H1 (cell line): ENCODE data around the gene TNFRSF13B. TPM values are rescaled to one million over a fixed set of nuclear protein-coding genes. Genes with fewer than 3 reads are reported as not detected.

Source experiments
- CTCF ChIA-PET: fragments of 300-600 bp; sonication (Branson Sonifier 250); formaldehyde crosslinking; loops from one replicate; lab custom pipeline; 2021; ENCODE audit not compliant: partially characterized antibody; lab: Charles Lee
- POLR2A ChIA-PET: fragments of 300-600 bp; sonication (Branson Sonifier 250); formaldehyde crosslinking; loops from one replicate; lab custom pipeline; 2021; ENCODE audit warnings: inconsistent platforms; ENCODE audit not compliant: partially characterized antibody; lab: Charles Lee
- DNase-seq, 2 experiments: peaks; one replicate each; pipeline versions ENCODE4 v3.0.0 to v3.0.0-alpha.2; 2010 to 2022; ENCODE audit warnings: low spot score in 2 of 2, low read depth in 1 of 2, mixed read lengths in 1 of 2
- FAIRE-seq: peaks from 2 replicates; lab custom pipeline; 2011; peaks lifted over from hg19 to GRCh38; lab: Jason Lieb, UNC
- H2AFZ ChIP-seq: 2 replicates; pipeline ENCODE4 v1.8.1; 2012; ENCODE audit warnings: low read length, inconsistent platforms
- H2AK5ac ChIP-seq: 2 replicates; pipeline ENCODE4 v1.6.1; 2013; ENCODE audit warnings: low read depth, low read length
- H2BK120ac ChIP-seq: replicated peaks from 2 replicates; pipeline ENCODE3; 2013; ENCODE audit warnings: low read depth, low read length, inconsistent platforms
- H2BK12ac ChIP-seq: 2 replicates; pipeline ENCODE4 v1.6.1; 2013; ENCODE audit warnings: low read depth, low read length
- H2BK15ac ChIP-seq: 2 replicates; pipeline ENCODE4 v1.6.1; 2013; ENCODE audit warnings: low read length
- H2BK20ac ChIP-seq: 2 replicates; pipeline ENCODE4 v1.6.1; 2013; ENCODE audit warnings: low read length
- H2BK5ac ChIP-seq: 2 replicates; pipeline ENCODE4 v1.6.1; 2013; ENCODE audit warnings: low read depth, low read length
- H3K14ac ChIP-seq: 2 replicates; pipeline ENCODE4 v1.6.1; 2013; ENCODE audit warnings: inconsistent platforms; ENCODE audit not compliant: insufficient read length
- H3K18ac ChIP-seq: 2 replicates; pipeline ENCODE4 v1.6.1; 2013; ENCODE audit warnings: low read length; ENCODE audit errors: extremely low read depth
- H3K23ac ChIP-seq: 2 replicates; pipeline ENCODE4 v1.6.1; 2013; ENCODE audit warnings: inconsistent platforms; ENCODE audit not compliant: insufficient read length
- H3K23me2 ChIP-seq: 2 replicates; pipeline ENCODE4 v1.6.1; 2013; ENCODE audit warnings: low read depth, low read length
- H3K27ac ChIP-seq: 2 replicates; pipeline ENCODE4 v1.6.1; 2011; ENCODE audit warnings: low read depth, low read length, inconsistent platforms
- H3K27me3 ChIP-seq, 4 experiments: replicated peaks in 1 of 4; 1 replicate in 1 of 4; 2 replicates in 3 of 4; pipeline versions ENCODE4 v1.6.1 to v1.8.1; 2011 to 2013; ENCODE audit warnings: low read length in 3 of 4, mild to moderate bottlenecking in 3 of 4, inconsistent platforms in 2 of 4, mixed read lengths in 2 of 4, moderate library complexity in 1 of 4; ENCODE audit not compliant: control insufficient read depth in 3 of 4, insufficient read depth in 3 of 4; ENCODE audit errors: extremely low read depth in 1 of 4
- H3K36me3 ChIP-seq, 4 experiments: 2 replicates each; pipeline versions ENCODE4 v1.6.1 to v1.8.1; 2011 to 2013; ENCODE audit warnings: mild to moderate bottlenecking in 4 of 4, low read length in 3 of 4, moderate library complexity in 2 of 4, control low read depth in 1 of 4, inconsistent platforms in 1 of 4; ENCODE audit not compliant: insufficient read depth in 4 of 4, control insufficient read depth in 2 of 4
- H3K4ac ChIP-seq: replicated peaks from 2 replicates; pipeline ENCODE3; 2013; ENCODE audit warnings: low read length, low read depth, mixed read lengths, inconsistent platforms; ENCODE audit not compliant: insufficient read length
- H3K4me1 ChIP-seq, 4 experiments: replicated peaks in 1 of 4; 1 replicate in 1 of 4; 2 replicates in 3 of 4; pipeline versions ENCODE4 v1.6.1 to v1.8.1; 2011 to 2013; ENCODE audit warnings: low read length in 3 of 4, inconsistent platforms in 2 of 4, mixed read lengths in 1 of 4; ENCODE audit not compliant: insufficient read depth in 4 of 4, control insufficient read depth in 3 of 4
- H3K4me2 ChIP-seq, 2 experiments: 2 replicates each; pipeline versions ENCODE4 v1.6.1 to v1.8.1; 2011 to 2013; ENCODE audit warnings: low read depth in 2 of 2, low read length in 2 of 2, control low read depth in 1 of 2, inconsistent platforms in 1 of 2, mild to moderate bottlenecking in 1 of 2; ENCODE audit not compliant: insufficient read depth in 1 of 2
- H3K4me3 ChIP-seq, 4 experiments: fragments of 200-600, 300-600 bp in 1 of 4; sonication (generic), shearing (Covaris generic), sonication (Bioruptor Twin) in 1 of 4; 2 replicates each; pipeline versions ENCODE4 v1.5.1 to v1.8.1; 2011 to 2016; ENCODE audit warnings: low read length in 4 of 4, low read depth in 3 of 4, control low read depth in 2 of 4, inconsistent platforms in 2 of 4, mild to moderate bottlenecking in 2 of 4, mixed read lengths in 1 of 4, moderate library complexity in 1 of 4; ENCODE audit not compliant: insufficient read depth in 2 of 4; ENCODE audit errors: extremely low read depth in 1 of 4
- H3K56ac ChIP-seq: replicated peaks from 2 replicates; pipeline ENCODE3; 2013; ENCODE audit warnings: low read depth, mild to moderate bottlenecking, mixed read lengths, low read length, inconsistent platforms; ENCODE audit not compliant: insufficient read length
- H3K79me1 ChIP-seq: 2 replicates; pipeline ENCODE4 v1.6.1; 2013; ENCODE audit warnings: low read depth, low read length, control low read depth
- H3K79me2 ChIP-seq, 2 experiments: 2 replicates each; pipeline versions ENCODE4 v1.6.1 to v1.8.1; 2012 to 2013; ENCODE audit warnings: low read length in 2 of 2, mild to moderate bottlenecking in 2 of 2, inconsistent platforms in 1 of 2; ENCODE audit not compliant: insufficient read depth in 2 of 2, control insufficient read depth in 1 of 2
- H3K9ac ChIP-seq, 4 experiments: replicated peaks in 1 of 4; 1 replicate in 1 of 4; 2 replicates in 3 of 4; pipeline versions ENCODE4 v1.6.1 to v1.8.1; 2011 to 2013; ENCODE audit warnings: low read depth in 3 of 4, low read length in 3 of 4, control low read depth in 2 of 4, mild to moderate bottlenecking in 2 of 4, moderate library complexity in 2 of 4, inconsistent platforms in 1 of 4; ENCODE audit errors: extremely low read depth in 1 of 4
- H3K9me3 ChIP-seq, 2 experiments: 2 replicates each; pipeline versions ENCODE4 v1.6.1 to v1.8.1; 2012 to 2013; ENCODE audit warnings: mild to moderate bottlenecking in 2 of 2, moderate library complexity in 2 of 2, control low read depth in 1 of 2, inconsistent platforms in 1 of 2, low read depth in 1 of 2, low read length in 1 of 2, mixed read lengths in 1 of 2; ENCODE audit not compliant: insufficient read depth in 2 of 2
- H4K20me1 ChIP-seq, 2 experiments: replicated peaks in 1 of 2; 2 replicates each; pipeline versions ENCODE3 to v1.8.1; 2011 to 2013; ENCODE audit warnings: inconsistent platforms in 2 of 2, low read length in 2 of 2, mild to moderate bottlenecking in 1 of 2; ENCODE audit not compliant: insufficient read depth in 2 of 2, control insufficient read depth in 1 of 2
- H4K5ac ChIP-seq: 2 replicates; pipeline ENCODE4 v1.6.1; 2013; ENCODE audit warnings: low read length, low read depth, mixed read lengths, inconsistent platforms; ENCODE audit not compliant: insufficient read length
- H4K8ac ChIP-seq: 2 replicates; pipeline ENCODE4 v1.8.0; 2013; ENCODE audit warnings: mild to moderate bottlenecking, moderate library complexity, low read length, inconsistent platforms; ENCODE audit not compliant: insufficient read depth; ENCODE audit errors: extremely low read depth
- H4K91ac ChIP-seq: replicated peaks from 2 replicates; pipeline ENCODE3; 2013; ENCODE audit warnings: low read length, mixed read lengths, inconsistent platforms; ENCODE audit not compliant: insufficient read length
- EP300 ChIP-seq, 2 experiments: IDR thresholded peaks; 1 replicate in 1 of 2; 2 replicates in 1 of 2; pipeline ENCODE4 v1.6.1; 2011 to 2012; ENCODE audit warnings: low read depth in 2 of 2, low read length in 2 of 2, mild to moderate bottlenecking in 2 of 2, borderline replicate concordance in 1 of 2, inconsistent platforms in 1 of 2, moderate library complexity in 1 of 2
- FOSL1 ChIP-seq: IDR thresholded peaks from 2 replicates; pipeline ENCODE4 v1.6.1; 2011; ENCODE audit warnings: mild to moderate bottlenecking, low read depth, low read length, moderate library complexity; ENCODE audit not compliant: insufficient read depth
- TAF1 ChIP-seq: IDR thresholded peaks from 2 replicates; pipeline ENCODE4 v1.6.1; 2011; ENCODE audit warnings: mild to moderate bottlenecking, low read depth, low read length
- WGBS, 2 experiments: shearing (Covaris generic) in 1 of 2; methylation state at CpG; one replicate each; pipeline versions ENCODE4 v1.1.6 to v1.1.7; 2013 to 2015; ENCODE audit warnings: low lambda C conversion rate in 2 of 2, mixed read lengths in 2 of 2, inconsistent platforms in 1 of 2, low coverage in 1 of 2, missing lambda C conversion rate in 1 of 2; ENCODE audit not compliant: insufficient replicate concordance in 2 of 2, insufficient coverage in 1 of 2, insufficient read length in 1 of 2; ENCODE audit errors: extremely low coverage in 1 of 2, missing lambda C conversion rate in 1 of 2; 5-methylcytosine and 5-hydroxymethylcytosine counted together
- polyA plus RNA-seq, 7 experiments: library from polyadenylated mRNA; depleted of rRNA in 3 of 7; stranded (reverse) in 5 of 7; unstranded in 2 of 7; fragments of >200 nt in 5 of 7; fragments of 200-250 nt in 2 of 7; gene quantifications; 1 replicate in 5 of 7; 2 replicates in 1 of 7; 4 replicates in 1 of 7; pipeline versions ENCODE4 v1.2.1 to v1.2.3, GENCODE V29; 2011 to 2013; ENCODE audit warnings: missing spikeins in 2 of 7, mixed read lengths in 2 of 7
- total RNA-seq: library from RNA; stranded (reverse); fragmentation: NEBNext Ultra II Directional; extraction: Animal tissue kit (Norgen Biotek cat#: 25700); gene quantifications from 2 replicates; pipeline ENCODE4 v1.2.1, GENCODE V29; 2021

Gene TNFRSF13B
- total and polyA plus RNA-seq, 2 of the 8 experiments (the other 6 are each of a cell fraction or from before 2014, with no cell fraction given) = not detected

DNA sequence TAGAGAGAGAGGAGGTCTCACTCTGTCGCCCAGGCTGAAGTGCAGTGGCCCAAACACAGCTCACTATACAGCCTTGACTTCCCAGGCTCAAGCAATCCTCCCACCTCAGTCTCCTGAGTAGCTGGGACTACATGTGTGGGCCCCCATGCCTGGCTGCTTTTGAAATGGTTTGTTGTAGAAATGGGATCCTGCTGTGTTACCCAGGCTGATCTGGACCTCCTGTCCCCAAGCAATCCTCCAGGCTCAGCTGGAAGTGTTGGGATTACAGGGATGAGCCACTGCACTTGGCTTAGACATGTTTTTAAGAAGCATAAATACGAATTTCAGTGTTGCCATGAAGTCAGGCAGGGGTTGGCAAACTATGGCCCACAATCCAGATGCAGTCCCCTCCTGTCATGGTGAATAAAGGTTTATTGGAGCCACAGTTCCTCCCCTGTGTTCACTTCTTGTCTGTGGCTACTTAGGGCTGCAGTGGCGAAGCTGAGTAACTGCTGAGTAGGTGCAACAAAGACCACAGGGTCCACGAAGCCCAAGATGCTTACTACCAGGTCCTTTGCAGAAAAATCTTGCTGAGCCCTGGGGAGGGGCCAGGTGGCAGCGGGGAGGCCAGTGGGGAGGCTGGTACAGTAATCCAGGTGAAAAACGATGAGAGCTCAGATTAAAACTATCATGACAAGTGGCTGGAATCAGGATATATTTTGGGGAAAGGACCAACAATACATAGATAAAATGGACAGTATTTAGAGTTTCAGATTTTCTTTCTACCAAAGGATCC, 35.2 kb downstream of the TNFRSF13B start:
- H3K23ac ChIP-seq = no peak overlapping the region
- no peak overlapping the region for H3K4ac ChIP-seq
- no peak overlapping the region for H2BK20ac ChIP-seq
- H3K9ac ChIP-seq = no peak overlapping the region
- H3K36me3 ChIP-seq = no peaks in the 10 kb centered on the region
- peaks cover 1 to 14% (median 5%) of the 10 kb centered on the region in 4 experiments; a peak in 5 of 7 replicates for H3K4me1 ChIP-seq
- no peak overlapping the region for H3K4me2 ChIP-seq
- no peak overlapping the region for H2BK15ac ChIP-seq
- no peaks in the 10 kb centered on the region for H3K27me3 ChIP-seq
- no peak overlapping the region for H3K56ac ChIP-seq
- CTCF ChIA-PET = interaction anchor here (1.9 kb wide), 1 partner anchor 8 kb away, joined by 7 read pairs; no protein-coding TSS in a partner anchor
- no peak overlapping the region for H3K27ac ChIP-seq
- no peaks in the 10 kb centered on the region for H3K79me1 ChIP-seq
- FAIRE-seq = no peak
- H2BK12ac ChIP-seq = no peak overlapping the region
- H4K5ac ChIP-seq = no peak overlapping the region
- H3K4me3 ChIP-seq = no peak overlapping the region
- TF ChIP-seq FOSL1 = no peak
- TF ChIP-seq TAF1 = no peak
- no peak for TF ChIP-seq EP300 (IDR thresholded peaks at IDR 0.05; ENCODE audit: borderline replicate concordance in 1 of 2, low read depth in 2 of 2, low read length in 2 of 2)
- H2AFZ ChIP-seq = no peak overlapping the region
- H4K91ac ChIP-seq = no peak overlapping the region
- DNase-seq = no peak
- H3K23me2 ChIP-seq = no peaks in the 10 kb centered on the region
- H2BK5ac ChIP-seq = no peak overlapping the region
- no peaks in the 10 kb centered on the region for H3K79me2 ChIP-seq
- no peak overlapping the region for H3K14ac ChIP-seq
- H3K18ac ChIP-seq = no peak overlapping the region
- no peak overlapping the region for H2AK5ac ChIP-seq
- POLR2A ChIA-PET = no interaction called here
- H4K20me1 ChIP-seq = no peaks in the 10 kb centered on the region
- WGBS, 2 experiments = 88% methylated on average over 6 of the region's 6 CpGs; no CpG with 5 or more reads in 1 of the 2 experiments
- H4K8ac ChIP-seq = no peak overlapping the region
- no peak overlapping the region for H2BK120ac ChIP-seq
- H3K9me3 ChIP-seq = no peaks in the 10 kb centered on the region
